B cell (primary cell): Measurements from ENCODE around the gene FAAH. TPM values are rescaled to one million over a fixed set of nuclear protein-coding genes. Genes with fewer than 3 reads are reported as not detected.

ENCODE experiments used
- ATAC-seq: fragments of 200-7000 bp; cut with Tn5 transposase; one replicate; pipeline ENCODE4 v1.10.0; 2021; ENCODE audit warnings: low read depth, mild to moderate bottlenecking, moderate number of reproducible peaks, moderate library complexity
- CTCF ChIA-PET: fragments of 350-600 bp; sonication (Branson Sonifier 250); formaldehyde crosslinking; loops from one replicate; lab custom pipeline; 2021; ENCODE audit warnings: antibody characterized with exemption, inconsistent platforms; lab: Charles Lee
- POLR2A ChIA-PET: fragments of 350-600 bp; sonication (Branson Sonifier 250); formaldehyde crosslinking; loops from one replicate; lab custom pipeline; 2021; ENCODE audit warnings: antibody characterized with exemption; lab: Charles Lee
- DNase-seq: peaks from one replicate; pipeline ENCODE4 v3.0.0; 2013
- H2AFZ ChIP-seq: 2 replicates; pipeline ENCODE4 v1.6.1; 2012; ENCODE audit warnings: mild to moderate bottlenecking, low read depth, low read length; ENCODE audit not compliant: insufficient read depth, poor library complexity, severe bottlenecking
- H3K27ac ChIP-seq, 2 donors: 1 replicate in 1 of 2; 2 replicates in 1 of 2; pipeline ENCODE4 v1.5.1; 2012 to 2013; ENCODE audit warnings: low read length in 2 of 2, mild to moderate bottlenecking in 2 of 2, moderate library complexity in 1 of 2
- H3K27me3 ChIP-seq, 4 experiments: fragments of 200-600 bp in 1 of 4; sonication (generic) in 1 of 4; replicated peaks in 1 of 4; 1 replicate in 2 of 4; 2 replicates in 2 of 4; pipeline versions ENCODE4 v1.6.1 to v1.7.0; 2013 to 2016; ENCODE audit warnings: low read length in 3 of 4, mild to moderate bottlenecking in 2 of 4, mixed read lengths in 1 of 4, moderate library complexity in 1 of 4; ENCODE audit not compliant: insufficient read depth in 4 of 4, control insufficient read depth in 3 of 4; ENCODE audit errors: control extremely low read depth in 1 of 4
- H3K36me3 ChIP-seq, 2 experiments: replicated peaks in 1 of 2; 1 replicate in 1 of 2; 2 replicates in 1 of 2; pipeline versions ENCODE4 v1.6.1 to v1.7.1; 2013; ENCODE audit warnings: low read length in 1 of 2; ENCODE audit not compliant: insufficient read depth in 2 of 2, control insufficient read depth in 1 of 2; ENCODE audit errors: control extremely low read depth in 1 of 2, extremely low read depth in 1 of 2
- H3K4me1 ChIP-seq, 2 donors: fragments of 200-600 bp in 1 of 2; sonication (generic) in 1 of 2; 1 replicate in 1 of 2; 2 replicates in 1 of 2; pipeline versions ENCODE4 v1.5.1 to v1.6.1; 2013 to 2017; ENCODE audit warnings: low read length in 2 of 2; ENCODE audit not compliant: control insufficient read depth in 2 of 2, insufficient read depth in 2 of 2
- H3K4me2 ChIP-seq: replicated peaks from 2 replicates; pipeline ENCODE3; 2012; ENCODE audit warnings: mild to moderate bottlenecking, low read depth, low read length; ENCODE audit not compliant: poor library complexity, severe bottlenecking
- H3K4me3 ChIP-seq, 5 experiments: fragments of 200-600 bp in 1 of 5; sonication (generic) in 1 of 5; 1 replicate in 3 of 5; 2 replicates in 2 of 5; pipeline versions ENCODE4 v1.5.1 to v1.7.0; 2011 to 2016; ENCODE audit warnings: low read length in 4 of 5, mild to moderate bottlenecking in 4 of 5, low read depth in 2 of 5, control low read depth in 1 of 5, moderate library complexity in 1 of 5; ENCODE audit not compliant: insufficient read depth in 1 of 5; ENCODE audit errors: control extremely low read depth in 1 of 5, extremely low read depth in 1 of 5
- H3K79me2 ChIP-seq: fragments of 200-600 bp; sonication (generic); one replicate; pipeline ENCODE4 v1.6.0; 2016; ENCODE audit warnings: low read length; ENCODE audit not compliant: control insufficient read depth, insufficient read depth
- H3K9ac ChIP-seq: fragments of 200-600 bp; sonication (generic); 2 replicates; pipeline ENCODE4 v1.6.1; 2017; ENCODE audit warnings: mild to moderate bottlenecking, low read length, moderate library complexity
- H3K9me3 ChIP-seq, 3 donors: one replicate each; pipeline versions ENCODE4 v1.6.1 to v1.7.1; 2013; ENCODE audit warnings: low read length in 2 of 3; ENCODE audit not compliant: control insufficient read depth in 2 of 3, insufficient read depth in 1 of 3; ENCODE audit errors: control extremely low read depth in 1 of 3
- H4K20me1 ChIP-seq: 2 replicates; pipeline ENCODE4 v1.6.0; 2012; ENCODE audit warnings: mild to moderate bottlenecking, low read length; ENCODE audit not compliant: insufficient read depth, control insufficient read depth, poor library complexity, severe bottlenecking
- H3K27ac Mint-ChIP-seq: one replicate; pipeline ENCODE4 v1.8.0; 2021; ENCODE audit warnings: mixed read lengths
- H3K27me3 Mint-ChIP-seq: one replicate; pipeline ENCODE4 v1.8.0; 2021; ENCODE audit warnings: mixed read lengths
- H3K4me1 Mint-ChIP-seq: one replicate; pipeline ENCODE4 v1.8.0; 2021; ENCODE audit warnings: mixed read lengths
- H3K4me3 Mint-ChIP-seq: one replicate; pipeline ENCODE4 v1.8.0; 2021; ENCODE audit warnings: mixed read lengths
- H3K9me3 Mint-ChIP-seq: one replicate; pipeline ENCODE4 v1.8.0; 2022; ENCODE audit warnings: mixed read lengths; ENCODE audit not compliant: insufficient read depth
- CTCF ChIP-seq: fragments of 200-600 bp; IDR thresholded peaks from one replicate; pipeline ENCODE4 v1.8.0; 2022; ENCODE audit warnings: antibody characterized with exemption, mild to moderate bottlenecking
- EZH2 ChIP-seq: IDR thresholded peaks from 2 replicates; pipeline ENCODE4 v1.6.1; 2012; ENCODE audit warnings: borderline replicate concordance, low read depth, mild to moderate bottlenecking, moderate library complexity, low read length; ENCODE audit not compliant: insufficient read depth, poor library complexity, severe bottlenecking
- WGBS: methylation state at CpG from one replicate; pipeline ENCODE4 v1.1.5; 2013; ENCODE audit warnings: missing lambda C conversion rate; ENCODE audit not compliant: insufficient coverage; 5-methylcytosine and 5-hydroxymethylcytosine counted together
- intact Hi-C: fragments of 100-400 bp; cut with micrococcal nuclease; formaldehyde crosslinking; loops from one replicate; pipeline ENCODE4 v1.10.0; 2022
- polyA plus RNA-seq: library from polyadenylated mRNA; depleted of rRNA; stranded (reverse); fragments of >200 nt; gene quantifications from 2 replicates; pipeline ENCODE4 v1.2.3, GENCODE V29; 2012
- total RNA-seq, 2 donors: library from RNA; stranded (reverse); fragments of 120-200 nt in 1 of 2; gene quantifications; 1 replicate in 1 of 2; 2 replicates in 1 of 2; pipeline versions ENCODE4 v1.2.3 to v1.2.4, GENCODE V29; 2013 to 2022

The FAAH gene
- total and polyA plus RNA-seq, 2 donors (not counting 1 experiment from before 2014, with no cell fraction given) = 5.6 to 9.6 TPM

DNA sequence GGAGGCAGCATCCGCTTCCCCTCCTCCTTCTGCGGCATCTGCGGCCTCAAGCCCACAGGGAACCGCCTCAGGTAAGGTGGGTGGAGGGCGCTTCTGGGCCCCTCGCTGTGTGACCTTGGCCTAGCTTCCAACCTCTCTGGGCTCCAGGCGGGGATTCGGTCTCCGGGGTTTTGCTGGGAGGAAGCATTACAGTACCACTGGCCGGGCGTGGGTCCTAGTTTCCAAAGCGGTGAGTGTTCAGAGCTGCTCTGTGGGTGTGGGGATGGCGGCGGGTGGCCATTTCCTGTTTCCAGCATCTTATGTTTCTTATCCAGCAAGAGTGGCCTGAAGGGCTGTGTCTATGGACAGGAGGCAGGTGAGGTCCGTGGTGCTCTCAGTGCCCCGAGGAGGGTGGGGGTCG is 11.6 kb downstream of the FAAH start:
- Histone ChIP-seq H3K36me3 (no peaks in the 10 kb centered on the region), H3K27me3 (no peaks in the 10 kb centered on the region), H3K9me3 (no peaks in the 10 kb centered on the region), H3K4me1 (no peaks in the 10 kb centered on the region), H3K9ac (no peak overlapping the region), H3K4me2 (no peak overlapping the region), H4K20me1 (no peaks in the 10 kb centered on the region), H3K27ac (no peak overlapping the region), H3K79me2 (no peaks in the 10 kb centered on the region), H3K4me3 (no peak overlapping the region), H2AFZ (no peak overlapping the region)
- Mint-ChIP-seq H3K4me3 (no peak overlapping the region), H3K27ac (no peak overlapping the region), H3K4me1 (no peaks in the 10 kb centered on the region), H3K27me3 (no peaks in the 10 kb centered on the region), H3K9me3 (no peaks in the 10 kb centered on the region)
- intact Hi-C loops = loop anchor here (1.0 kb wide), 1 partner anchor 123 kb away; no protein-coding TSS in a partner anchor
- ChIA-PET CTCF (interaction anchor here (1.0 kb wide), 1 partner anchor 124 kb away, joined by 4 read pairs; no protein-coding TSS in a partner anchor), POLR2A (no interaction called here)
- no peak for DNase-seq
- no peak for TF ChIP-seq CTCF
- 97% methylated on average over 9 of the region's 17 CpGs for WGBS
- no peak for ATAC-seq

GRCh38 chr1:46406881-46407608 is 12.9 kb downstream of the FAAH start:
- Histone ChIP-seq H3K79me2 (no peaks in the 10 kb centered on the region), H3K36me3 (no peaks in the 10 kb centered on the region), H3K4me2 (no peak overlapping the region), H3K27me3 (no peaks in the 10 kb centered on the region), H3K4me3 (no peak overlapping the region), H3K27ac (no peak overlapping the region), H3K9ac (no peak overlapping the region), H4K20me1 (no peaks in the 10 kb centered on the region), H3K9me3 (no peaks in the 10 kb centered on the region), H2AFZ (no peak overlapping the region), H3K4me1 (no peaks in the 10 kb centered on the region)
- no peaks in the 10 kb centered on the region for H3K4me1 Mint-ChIP-seq
- H3K27me3 Mint-ChIP-seq = no peaks in the 10 kb centered on the region
- ChIA-PET POLR2A (no interaction called here), CTCF (interaction anchor here (0.6 to 2.3 kb wide), 8 partner anchors 10 to 400 kb away, joined by 3 to 10 read pairs (median 4); no protein-coding TSS in a partner anchor)
- no peak for DNase-seq
- 90% methylated on average over 11 of the region's 13 CpGs for WGBS
- ATAC-seq = no peak
- no peaks in the 10 kb centered on the region for H3K9me3 Mint-ChIP-seq
- no peak overlapping the region for H3K4me3 Mint-ChIP-seq
- TF ChIP-seq EZH2 (no peak), CTCF (peak; percentile 4)
- H3K27ac Mint-ChIP-seq = no peak overlapping the region
- intact Hi-C loops = loop anchor here (1.0 kb wide), 1 partner anchor 121 kb away; no protein-coding TSS in a partner anchor
